A673 (cell line): ENCODE results near the gene NEO1.

Source experiments
- EZH2 ChIP-seq: fragments of 200-600 bp; sonication (generic); IDR thresholded peaks from 2 replicates; pipeline ENCODE4 v1.6.1; 2017; ENCODE audit warnings: borderline replicate concordance, low read depth, mild to moderate bottlenecking, mixed read lengths, antibody characterized with exemption, low read length; ENCODE audit not compliant: poor library complexity, severe bottlenecking
- TF ChIP-seq, protein P1 (sequence below): fragments of 300-800, 200-600 bp; sonication (generic); conservative IDR thresholded peaks from 2 replicates; pipeline ENCODE4 v1.5.1; 2017; ENCODE audit warnings: low read depth, mild to moderate bottlenecking, antibody characterized with exemption, low read length, moderate library complexity, mixed read lengths

DNA sequence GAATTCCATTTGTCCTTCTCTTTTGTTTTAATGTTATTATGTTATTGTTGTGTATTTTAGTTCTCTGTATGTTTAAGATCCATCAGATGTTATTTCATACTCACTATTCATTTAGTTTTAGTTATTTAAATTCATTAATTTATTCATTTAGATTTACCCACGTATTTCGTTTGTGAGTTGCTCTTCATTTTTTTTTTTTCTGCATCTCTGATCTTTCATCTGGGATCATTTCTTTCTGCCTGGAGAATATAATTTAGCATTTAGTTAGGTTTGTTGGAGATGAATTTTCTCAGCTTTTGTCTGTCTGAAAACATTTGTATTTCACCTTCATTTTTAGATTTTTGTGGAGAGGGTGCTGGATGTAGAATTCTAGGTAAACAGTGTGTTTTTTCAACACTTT is 12.9 kb downstream of the NEO1 start:
- TF ChIP-seq, protein P1, sequence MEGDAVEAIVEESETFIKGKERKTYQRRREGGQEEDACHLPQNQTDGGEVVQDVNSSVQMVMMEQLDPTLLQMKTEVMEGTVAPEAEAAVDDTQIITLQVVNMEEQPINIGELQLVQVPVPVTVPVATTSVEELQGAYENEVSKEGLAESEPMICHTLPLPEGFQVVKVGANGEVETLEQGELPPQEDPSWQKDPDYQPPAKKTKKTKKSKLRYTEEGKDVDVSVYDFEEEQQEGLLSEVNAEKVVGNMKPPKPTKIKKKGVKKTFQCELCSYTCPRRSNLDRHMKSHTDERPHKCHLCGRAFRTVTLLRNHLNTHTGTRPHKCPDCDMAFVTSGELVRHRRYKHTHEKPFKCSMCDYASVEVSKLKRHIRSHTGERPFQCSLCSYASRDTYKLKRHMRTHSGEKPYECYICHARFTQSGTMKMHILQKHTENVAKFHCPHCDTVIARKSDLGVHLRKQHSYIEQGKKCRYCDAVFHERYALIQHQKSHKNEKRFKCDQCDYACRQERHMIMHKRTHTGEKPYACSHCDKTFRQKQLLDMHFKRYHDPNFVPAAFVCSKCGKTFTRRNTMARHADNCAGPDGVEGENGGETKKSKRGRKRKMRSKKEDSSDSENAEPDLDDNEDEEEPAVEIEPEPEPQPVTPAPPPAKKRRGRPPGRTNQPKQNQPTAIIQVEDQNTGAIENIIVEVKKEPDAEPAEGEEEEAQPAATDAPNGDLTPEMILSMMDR, result no peak
- no peak for TF ChIP-seq EZH2
